Activated CD8-positive, alpha-beta memory T cell treated with anti-CD3 and anti-CD28 coated beads for 48 hours (primary cell): ENCODE data around the gene XKR7.

ENCODE experiments used
- DNase-seq, 3 experiments: peaks; one replicate each; pipeline ENCODE4 v3.0.0-alpha.2; 2020; ENCODE audit warnings: low read depth in 2 of 3, low spot score in 2 of 3

XKR7 gene

DNA sequence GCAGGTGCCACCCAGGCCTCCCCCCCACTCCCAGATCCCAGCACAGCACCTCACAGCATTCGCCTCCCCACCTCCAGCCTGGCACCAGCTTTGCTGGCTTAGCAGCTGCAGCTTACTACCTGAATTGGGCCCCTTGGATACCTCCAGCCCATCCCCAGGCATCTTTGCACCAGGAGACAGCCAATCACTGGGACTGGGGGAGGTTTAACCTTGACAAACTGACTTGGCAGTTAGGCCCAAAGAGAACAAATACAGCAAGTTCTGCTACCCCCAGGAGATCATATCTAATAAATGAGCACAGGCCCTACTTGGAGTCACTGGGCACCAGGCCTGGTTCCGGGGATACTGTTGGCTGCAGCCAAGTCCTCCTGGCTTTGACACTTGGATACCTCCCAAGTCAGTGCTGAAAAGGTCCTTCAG lies 24.9 kb upstream of the XKR7 start:
- DNase-seq, result no peak

GRCh38 chr20:31945319-31945718 lies 22.6 kb upstream of the XKR7 start:
- no peak for DNase-seq

GRCh38 chr20:31945785-31946184 lies 22.2 kb upstream of the XKR7 start:
- DNase-seq, result no peak

GRCh38 chr20:31948008-31948407 lies 19.9 kb upstream of the XKR7 start:
- DNase-seq, result no peak

DNA sequence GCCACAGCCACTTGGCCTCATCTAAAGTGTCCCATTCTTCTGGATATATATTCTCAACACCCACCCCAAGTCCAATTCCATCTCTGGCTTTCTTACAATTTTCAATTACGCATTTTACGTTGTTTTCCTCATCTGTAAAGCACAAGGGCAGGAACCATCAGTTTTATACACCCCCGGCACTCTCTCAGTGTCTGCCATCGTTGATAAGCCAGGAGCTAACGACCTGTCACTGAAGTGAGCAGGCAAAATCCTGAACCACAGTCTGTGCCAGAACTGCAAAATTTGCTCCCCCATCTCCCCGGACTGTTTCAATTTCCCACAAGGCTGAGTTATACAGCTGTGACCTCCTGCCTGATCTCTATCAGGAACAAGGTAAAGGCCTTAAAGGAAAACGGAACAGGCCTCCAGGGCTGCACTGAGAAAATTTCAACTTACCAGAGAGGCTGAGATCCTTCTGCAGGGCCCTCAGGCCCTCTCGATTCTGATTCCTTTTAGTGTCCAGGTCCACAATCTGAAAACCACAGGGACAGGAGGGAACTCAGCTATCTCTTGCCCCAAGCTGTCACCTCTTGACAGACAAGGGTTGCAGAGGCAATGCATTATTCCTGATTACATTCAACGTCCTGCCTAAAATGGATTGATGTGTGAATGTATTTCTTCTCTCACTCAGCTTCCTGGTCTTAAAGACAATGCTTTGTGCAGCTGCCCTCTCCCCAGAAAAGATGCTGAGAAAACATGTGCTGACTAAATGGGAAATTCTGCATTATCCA lies 17.9 kb upstream of the XKR7 start:
- no peak for DNase-seq

- no peak for DNase-seq
These were observed 16.8 kb upstream of the XKR7 start for GRCh38 chr20:31951203-31951529.

DNA sequence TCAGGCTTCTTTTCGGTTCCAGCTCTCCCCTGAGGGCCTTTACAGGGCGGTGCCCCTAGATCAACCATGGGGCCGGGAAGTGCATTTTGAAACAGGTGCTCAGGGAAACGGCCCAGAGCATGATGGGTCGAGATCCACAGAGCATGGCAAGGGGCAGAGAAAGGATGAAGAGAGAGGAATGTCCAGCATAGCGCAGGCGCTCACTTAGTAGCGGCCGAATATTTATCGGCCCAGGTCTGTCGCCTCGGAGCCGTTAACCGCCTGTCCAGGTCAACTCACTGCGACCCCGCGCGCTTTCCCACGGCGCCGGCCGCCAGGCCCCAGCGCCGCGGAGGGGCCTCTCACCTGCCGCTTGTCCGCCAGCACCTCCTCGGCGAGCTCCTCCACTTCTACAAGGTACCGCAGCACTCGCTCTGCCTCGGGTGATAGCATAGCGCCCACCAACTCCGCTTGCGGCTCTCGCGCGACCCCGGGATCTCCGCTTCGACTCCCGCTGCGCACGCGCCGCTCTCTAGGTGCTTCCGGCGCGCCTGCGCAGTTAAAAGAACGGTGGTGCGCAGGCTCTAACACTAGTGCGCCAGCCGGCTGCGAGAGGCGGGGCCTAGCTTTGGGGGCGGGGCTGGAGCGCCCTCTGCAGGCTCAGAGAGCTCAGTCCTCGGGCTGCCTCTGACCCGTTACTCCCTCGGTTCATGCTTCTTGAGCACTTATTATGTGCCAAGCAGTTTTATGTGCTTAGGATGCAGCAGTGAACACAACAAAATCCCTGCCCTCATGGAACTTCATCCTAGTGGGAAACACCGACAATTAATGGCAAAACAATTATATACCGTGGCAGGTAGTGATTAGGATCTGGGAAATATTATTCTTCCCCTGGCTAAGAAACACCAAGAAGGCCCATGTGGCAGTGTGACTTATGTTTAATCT lies 16.2 kb upstream of the XKR7 start, which contains the start of gene PDRG1:
TSS of gene PDRG1 (minus strand) at position 517 of the 924 bp plus-strand sequence. CDS start at position 432, 85 bp downstream.
- DNase-seq, result peak; percentile 85 to 93 (median 92)

GRCh38 chr20:31953556-31954148 lies 14.3 kb upstream of the XKR7 start:
- no peak for DNase-seq

DNA sequence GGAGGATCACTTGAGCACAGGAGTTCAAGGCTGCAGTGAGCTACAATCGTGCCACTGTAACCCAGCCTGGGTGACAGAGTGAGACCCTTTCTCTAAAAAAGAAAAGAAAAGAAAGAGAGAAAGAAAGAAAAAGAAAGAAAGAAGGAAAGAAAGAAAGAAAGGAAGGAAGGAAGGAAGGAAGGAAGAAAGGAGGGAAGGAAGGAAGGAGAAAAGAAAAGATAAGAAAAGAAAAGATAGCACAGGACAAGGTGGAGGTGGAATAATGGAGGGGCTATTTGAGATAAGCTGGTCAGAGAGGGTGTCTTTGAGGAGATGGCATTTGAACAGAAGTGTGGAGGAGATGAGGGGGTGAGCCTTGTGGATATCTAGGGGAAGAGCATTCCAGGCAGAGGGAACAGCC lies 13.5 kb upstream of the XKR7 start:
- DNase-seq, result no peak

DNA sequence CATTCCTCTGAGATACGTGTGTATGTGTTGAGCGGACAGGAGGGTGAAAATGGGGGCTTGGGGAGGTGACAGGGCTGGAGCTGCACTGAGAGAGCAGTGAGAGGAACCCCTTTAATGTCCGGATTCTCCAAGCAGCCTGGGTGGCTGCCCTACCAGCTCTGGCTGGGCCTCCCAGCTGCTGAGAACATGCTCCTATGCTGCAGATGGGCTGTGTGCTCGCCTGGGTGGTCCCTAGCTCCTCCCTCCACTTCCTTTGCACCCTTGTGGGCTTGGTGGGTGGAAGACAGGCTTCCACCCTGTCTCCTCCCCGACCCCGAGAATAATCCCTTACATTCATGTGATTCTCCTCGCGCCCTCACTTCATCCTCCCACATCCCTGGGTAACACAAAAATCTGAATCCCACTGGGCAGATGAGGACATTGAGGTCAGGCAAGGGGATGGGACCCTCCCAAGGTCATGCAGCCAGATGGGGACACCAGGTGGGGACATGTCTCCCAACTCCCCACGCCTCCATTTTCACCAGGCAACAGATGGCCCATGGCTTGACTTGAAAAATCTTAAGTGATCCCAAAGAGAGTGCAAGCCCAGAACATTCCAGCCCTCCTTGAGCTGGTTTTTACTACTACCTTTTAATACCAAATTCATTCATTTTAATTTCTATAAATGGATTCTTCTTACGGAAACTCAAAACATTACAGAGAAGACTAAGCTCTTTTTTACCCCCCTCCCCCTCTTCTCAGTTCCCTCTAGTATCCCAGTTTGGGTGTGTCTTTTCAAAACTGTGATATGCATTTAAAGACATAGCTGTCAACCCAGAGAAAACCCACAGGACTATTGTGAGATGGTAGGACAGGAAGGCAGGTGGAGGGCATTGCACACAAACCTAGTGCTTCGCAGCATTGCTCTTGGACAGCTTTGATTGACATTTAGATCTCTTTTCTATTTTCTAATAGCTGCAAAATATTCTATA lies 11.1 kb upstream of the XKR7 start:
- DNase-seq, result no peak

DNA sequence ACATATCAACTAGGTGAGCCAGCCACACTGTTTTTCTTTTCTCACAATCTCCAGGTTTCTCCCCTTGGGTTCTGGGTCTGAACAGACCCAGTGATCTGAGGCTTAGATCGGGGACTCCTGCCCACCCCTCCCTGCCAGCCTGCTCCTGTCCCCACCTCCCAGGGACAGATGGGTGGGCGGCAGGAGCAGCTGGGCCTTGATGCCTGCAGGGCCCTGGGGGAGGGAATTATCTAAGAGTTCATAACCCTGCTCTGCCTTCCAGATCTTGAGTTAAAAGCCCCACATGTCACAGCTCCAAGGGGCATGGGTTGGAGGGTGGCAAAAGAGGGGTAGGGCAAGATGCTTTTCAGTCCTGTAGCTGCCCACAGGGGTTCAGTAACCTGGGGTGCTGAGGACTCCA lies 5.2 kb upstream of the XKR7 start:
- DNase-seq, result no peak

GRCh38 chr20:31963889-31964288 lies 4.1 kb upstream of the XKR7 start:
- DNase-seq, result no peak

- no peak for DNase-seq
These were observed 828 bp upstream of the XKR7 start for GRCh38 chr20:31966991-31967655.

GRCh38 chr20:31968291-31969126 lies 558 bp downstream of the XKR7 start:
- peak; percentile 48 to 85 (median 77) for DNase-seq

- DNase-seq, result no peak
These were observed 2.0 kb downstream of the XKR7 start for GRCh38 chr20:31969991-31970390.

- DNase-seq, result no peak
These were observed 4.6 kb downstream of the XKR7 start for GRCh38 chr20:31972471-31973021.

- no peak for DNase-seq
These were observed 6.3 kb downstream of the XKR7 start for GRCh38 chr20:31974296-31974695.

DNA sequence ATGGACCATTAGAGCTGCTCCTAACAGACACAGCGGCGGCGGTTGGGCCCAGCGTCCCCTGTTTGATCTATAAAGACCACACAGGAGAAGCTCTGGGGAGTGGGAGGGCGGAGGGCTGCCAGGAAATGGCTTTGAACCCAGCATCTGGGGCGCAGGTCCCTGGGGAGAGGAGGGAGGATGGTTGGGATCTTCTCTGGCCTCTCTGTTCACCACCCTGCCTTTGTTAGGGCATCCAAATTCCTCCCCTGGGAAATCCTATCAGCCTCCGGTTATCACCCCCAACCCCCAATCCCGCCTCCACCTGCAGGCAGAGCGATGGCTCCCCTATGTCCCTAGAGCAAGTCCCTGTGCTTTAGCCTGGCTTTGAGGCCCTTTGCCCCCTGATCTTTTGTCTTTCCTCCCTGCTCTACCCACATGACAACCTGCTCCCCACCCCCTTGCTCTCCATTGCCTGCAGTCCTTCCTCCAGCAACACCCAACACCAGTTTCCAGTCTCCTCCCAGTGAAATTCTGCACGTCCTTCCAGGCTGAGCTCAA lies 7.1 kb downstream of the XKR7 start:
- DNase-seq, result no peak

DNA sequence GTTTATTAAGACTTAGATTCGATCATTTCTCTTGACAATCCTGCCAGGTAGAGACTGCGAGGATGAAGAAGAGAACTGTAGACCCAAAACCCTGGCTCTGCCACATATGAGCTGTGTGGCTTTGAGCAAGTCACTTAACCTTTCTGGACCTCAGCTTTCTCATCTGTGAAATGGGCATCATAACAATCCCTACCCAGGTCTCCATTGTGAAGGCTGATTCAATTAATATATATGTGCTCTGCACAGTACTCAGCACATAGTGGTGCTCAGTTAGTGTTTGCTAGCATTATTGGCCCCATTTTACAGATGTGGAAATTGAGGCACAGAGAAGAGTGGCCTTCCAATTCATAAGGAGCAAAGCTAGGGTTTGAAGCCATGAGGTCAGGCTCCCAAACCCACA lies 7.9 kb downstream of the XKR7 start:
- DNase-seq, result no peak
